DOHH2 (cell line): ENCODE results near the gene HNRNPM.

Experiments used
- H3F3A ChIP-seq: fragments of 200-600 bp; sonication (generic), shearing (Covaris generic); 2 replicates; pipeline ENCODE4 v1.6.0; 2016; ENCODE audit warnings: antibody characterized with exemption, mild to moderate bottlenecking; ENCODE audit not compliant: control insufficient read depth, insufficient read depth
- H3K27ac ChIP-seq: fragments of 200-600 bp; sonication (generic); 2 replicates; pipeline ENCODE4 v1.5.1; 2014; ENCODE audit warnings: low read depth, mild to moderate bottlenecking, low read length, moderate library complexity
- H3K27me3 ChIP-seq: fragments of 200-600 bp; sonication (generic); 2 replicates; pipeline ENCODE4 v1.6.1; 2014; ENCODE audit warnings: mild to moderate bottlenecking, low read length, mixed read lengths; ENCODE audit not compliant: control insufficient read depth
- H3K36me3 ChIP-seq: fragments of 200-600 bp; sonication (generic); 2 replicates; pipeline ENCODE4 v1.6.1; 2014; ENCODE audit warnings: mild to moderate bottlenecking, low read length, moderate library complexity, mixed read lengths; ENCODE audit not compliant: control insufficient read depth
- H3K4me1 ChIP-seq: fragments of 200-600 bp; sonication (generic); 2 replicates; pipeline ENCODE4 v1.6.1; 2014; ENCODE audit warnings: mild to moderate bottlenecking, low read length, mixed read lengths; ENCODE audit not compliant: control insufficient read depth
- H3K4me2 ChIP-seq: fragments of 200-600 bp; sonication (generic); 2 replicates; pipeline ENCODE4 v1.6.0; 2014; ENCODE audit warnings: mild to moderate bottlenecking, low read length, moderate library complexity
- H3K4me3 ChIP-seq: fragments of 200-600 bp; sonication (generic); 2 replicates; pipeline ENCODE4 v1.5.1; 2014; ENCODE audit warnings: mild to moderate bottlenecking, low read length, mixed read lengths
- H3K79me2 ChIP-seq: fragments of 200-600 bp; sonication (generic); 2 replicates; pipeline ENCODE4 v1.6.1; 2014; ENCODE audit warnings: mild to moderate bottlenecking, low read length, mixed read lengths; ENCODE audit not compliant: control insufficient read depth
- H3K9me2 ChIP-seq: fragments of 200-600 bp; sonication (generic); replicated peaks from 2 replicates; pipeline ENCODE4 v1.6.1; 2014; ENCODE audit warnings: mild to moderate bottlenecking, low read length, mixed read lengths; ENCODE audit not compliant: control insufficient read depth
- H3K9me3 ChIP-seq: fragments of 200-600 bp; sonication (generic); 2 replicates; pipeline ENCODE4 v1.6.1; 2014; ENCODE audit warnings: antibody characterized with exemption, low read length, mixed read lengths; ENCODE audit not compliant: control insufficient read depth, insufficient read depth
- H4K20me1 ChIP-seq: fragments of 200-600 bp; sonication (generic); 2 replicates; pipeline ENCODE4 v1.6.0; 2014; ENCODE audit warnings: low read depth, mild to moderate bottlenecking, antibody characterized with exemption, low read length, moderate library complexity; ENCODE audit not compliant: control insufficient read depth, insufficient read depth
- CTCF ChIP-seq: fragments of 200-600 bp; sonication (generic); IDR thresholded peaks from one replicate; pipeline ENCODE4 v1.5.1; 2014; ENCODE audit warnings: antibody characterized with exemption, mild to moderate bottlenecking, low read depth, low read length; ENCODE audit not compliant: poor library complexity, severe bottlenecking
- EZH2phosphoT487 ChIP-seq: fragments of 200-600 bp; sonication (generic); IDR thresholded peaks from 2 replicates; pipeline ENCODE4 v1.6.1; 2017; ENCODE audit warnings: borderline replicate concordance, mild to moderate bottlenecking, antibody characterized with exemption, low read length, moderate library complexity, mixed read lengths

HNRNPM gene

GRCh38 chr19:8517551-8518442 lies 73.0 kb downstream of the HNRNPM start:
- no peaks in the 10 kb centered on the region for H4K20me1 ChIP-seq
- no peaks in the 10 kb centered on the region for H3K36me3 ChIP-seq
- no peaks in the 10 kb centered on the region for H3K27me3 ChIP-seq
- peaks cover 6% of the 10 kb centered on the region for H3K79me2 ChIP-seq
- no peaks in the 10 kb centered on the region for H3K9me3 ChIP-seq
- no peak overlapping the region for H3K4me3 ChIP-seq
- H3K4me1 ChIP-seq = peaks cover 20% of the 10 kb centered on the region
- TF ChIP-seq EZH2phosphoT487 (no peak), CTCF (no peak)
- H3K27ac ChIP-seq = no peak overlapping the region
- no peaks in the 10 kb centered on the region for H3F3A ChIP-seq
- H3K9me2 ChIP-seq = no peaks in the 10 kb centered on the region
- peak overlapping the region; percentile 21; the same call in 1 of the 2 replicates for H3K4me2 ChIP-seq

DNA sequence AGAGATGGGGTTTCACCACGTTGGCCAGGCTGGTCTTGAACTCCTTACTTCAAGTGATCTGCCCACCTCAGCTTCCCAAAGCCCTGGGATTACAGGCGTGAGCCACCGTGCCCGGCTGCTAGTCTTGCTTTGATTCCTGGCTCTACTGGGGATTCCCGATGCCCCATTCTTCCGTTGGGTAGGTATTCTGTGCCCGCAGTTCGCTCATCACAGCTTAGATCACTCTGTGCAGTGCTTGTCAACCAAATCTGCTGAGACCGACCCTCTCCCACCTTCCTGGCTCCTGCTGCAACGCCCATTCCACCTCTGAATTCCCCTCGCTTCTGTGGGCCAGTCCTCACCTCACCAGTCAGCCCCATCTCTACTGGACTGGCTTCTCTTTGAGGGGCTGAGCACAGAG lies 73.8 kb downstream of the HNRNPM start:
- Histone ChIP-seq H3K4me3 (no peak overlapping the region), H4K20me1 (no peaks in the 10 kb centered on the region), H3K4me2 (no peak overlapping the region), H3F3A (no peaks in the 10 kb centered on the region), H3K27ac (no peak overlapping the region), H3K9me3 (no peaks in the 10 kb centered on the region), H3K4me1 (peaks cover 13% of the 10 kb centered on the region), H3K27me3 (no peaks in the 10 kb centered on the region), H3K36me3 (no peaks in the 10 kb centered on the region), H3K9me2 (no peaks in the 10 kb centered on the region), H3K79me2 (no peaks in the 10 kb centered on the region)
- no peak for TF ChIP-seq CTCF
- no peak for TF ChIP-seq EZH2phosphoT487

- Histone ChIP-seq H3K4me2 (no peak overlapping the region), H3K4me3 (no peak overlapping the region), H3K79me2 (no peaks in the 10 kb centered on the region), H3K9me3 (no peaks in the 10 kb centered on the region), H3K27ac (no peak overlapping the region), H3K27me3 (no peaks in the 10 kb centered on the region), H4K20me1 (no peaks in the 10 kb centered on the region), H3K4me1 (peaks cover 12% of the 10 kb centered on the region), H3F3A (no peaks in the 10 kb centered on the region), H3K36me3 (no peaks in the 10 kb centered on the region), H3K9me2 (no peaks in the 10 kb centered on the region)
- TF ChIP-seq CTCF = no peak
- TF ChIP-seq EZH2phosphoT487 = no peak
These were observed 74.6 kb downstream of the HNRNPM start for GRCh38 chr19:8519388-8519787.
